ENCODE data around the gene ANKS4B. TPM values are rescaled to one million over a fixed set of nuclear protein-coding genes. Genes with fewer than 3 reads are reported as not detected.

The ANKS4B gene
- polyA plus RNA-seq, 1 donor from 2014 or later: not detected

DNA sequence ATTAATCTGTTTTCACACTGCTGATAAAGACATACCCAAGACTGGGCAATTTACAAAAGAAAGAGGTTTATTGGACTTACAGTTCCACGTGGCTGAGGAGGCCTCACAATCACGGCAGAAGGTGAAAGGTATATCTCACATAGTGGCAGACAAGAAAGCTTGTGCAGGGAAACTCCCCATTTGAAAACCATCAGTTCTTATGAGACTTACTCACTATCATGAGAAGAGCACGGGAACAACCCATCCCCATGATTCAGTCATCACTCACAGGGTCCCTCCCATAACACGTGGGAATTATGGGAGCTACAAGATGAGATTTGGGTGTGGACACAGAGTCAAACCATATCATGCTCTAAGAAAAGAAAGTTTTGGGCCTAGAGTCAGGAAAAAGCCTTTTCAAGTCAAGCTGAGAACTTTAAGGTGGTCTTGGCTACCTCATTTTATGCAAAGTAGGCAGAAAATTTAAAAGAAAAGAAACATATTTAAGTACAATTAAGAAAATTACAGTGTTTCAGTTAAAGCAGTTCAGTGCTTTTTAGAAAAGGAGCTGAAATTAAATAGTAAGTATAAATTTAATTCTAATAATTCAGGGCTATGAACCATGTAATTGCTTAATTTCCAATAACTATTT, 69.5 kb downstream of the ANKS4B start:
- Histone ChIP-seq H3K4me2 (ENCODE audit: low read length) (no peak overlapping the region), H3F3A (ENCODE audit: insufficient read depth, low read length, poor library complexity, severe bottlenecking) (no peaks in the 10 kb centered on the region), H3K9me3 (ENCODE audit: low read length) (no peaks in the 10 kb centered on the region), H3K4me3 (ENCODE audit: low read length) (no peak overlapping the region), H3K79me2 (replicated peaks; ENCODE audit: insufficient read depth, low read length) (no peaks in the 10 kb centered on the region), H3K27me3 (ENCODE audit: insufficient read depth, low read depth, low read length) (peaks cover 38% of the 10 kb centered on the region), H3K27ac (ENCODE audit: low read length) (no peak overlapping the region), H3K9me2 (ENCODE audit: insufficient read depth, low read length) (no peaks in the 10 kb centered on the region), H4K20me1 (ENCODE audit: insufficient read depth) (no peaks in the 10 kb centered on the region), H3K36me3 (ENCODE audit: insufficient read depth, low read length) (no peaks in the 10 kb centered on the region), H2AFZ (ENCODE audit: low read depth, low read length) (no peak overlapping the region), H3K9ac (ENCODE audit: low read length) (no peak overlapping the region)
- TF ChIP-seq POLR2AphosphoS5 (IDR thresholded peaks at IDR 0.05) (no peak), EP300 (conservative IDR thresholded peaks at IDR 0.05; ENCODE audit: poor library complexity, severe bottlenecking) (no peak), TAF1 (IDR thresholded peaks at IDR 0.05; ENCODE audit: low read depth) (no peak), EZH2 (IDR thresholded peaks at IDR 0.05; ENCODE audit: borderline replicate concordance, insufficient read depth, low read length, poor library complexity, severe bottlenecking) (no peak), SMC3 (conservative IDR thresholded peaks at IDR 0.05; ENCODE audit: poor library complexity) (no peak), MXI1 (conservative IDR thresholded peaks at IDR 0.05; ENCODE audit: poor library complexity, severe bottlenecking) (no peak), RAD21 (conservative IDR thresholded peaks at IDR 0.05) (no peak)
- TF ChIP-seq, protein P1, sequence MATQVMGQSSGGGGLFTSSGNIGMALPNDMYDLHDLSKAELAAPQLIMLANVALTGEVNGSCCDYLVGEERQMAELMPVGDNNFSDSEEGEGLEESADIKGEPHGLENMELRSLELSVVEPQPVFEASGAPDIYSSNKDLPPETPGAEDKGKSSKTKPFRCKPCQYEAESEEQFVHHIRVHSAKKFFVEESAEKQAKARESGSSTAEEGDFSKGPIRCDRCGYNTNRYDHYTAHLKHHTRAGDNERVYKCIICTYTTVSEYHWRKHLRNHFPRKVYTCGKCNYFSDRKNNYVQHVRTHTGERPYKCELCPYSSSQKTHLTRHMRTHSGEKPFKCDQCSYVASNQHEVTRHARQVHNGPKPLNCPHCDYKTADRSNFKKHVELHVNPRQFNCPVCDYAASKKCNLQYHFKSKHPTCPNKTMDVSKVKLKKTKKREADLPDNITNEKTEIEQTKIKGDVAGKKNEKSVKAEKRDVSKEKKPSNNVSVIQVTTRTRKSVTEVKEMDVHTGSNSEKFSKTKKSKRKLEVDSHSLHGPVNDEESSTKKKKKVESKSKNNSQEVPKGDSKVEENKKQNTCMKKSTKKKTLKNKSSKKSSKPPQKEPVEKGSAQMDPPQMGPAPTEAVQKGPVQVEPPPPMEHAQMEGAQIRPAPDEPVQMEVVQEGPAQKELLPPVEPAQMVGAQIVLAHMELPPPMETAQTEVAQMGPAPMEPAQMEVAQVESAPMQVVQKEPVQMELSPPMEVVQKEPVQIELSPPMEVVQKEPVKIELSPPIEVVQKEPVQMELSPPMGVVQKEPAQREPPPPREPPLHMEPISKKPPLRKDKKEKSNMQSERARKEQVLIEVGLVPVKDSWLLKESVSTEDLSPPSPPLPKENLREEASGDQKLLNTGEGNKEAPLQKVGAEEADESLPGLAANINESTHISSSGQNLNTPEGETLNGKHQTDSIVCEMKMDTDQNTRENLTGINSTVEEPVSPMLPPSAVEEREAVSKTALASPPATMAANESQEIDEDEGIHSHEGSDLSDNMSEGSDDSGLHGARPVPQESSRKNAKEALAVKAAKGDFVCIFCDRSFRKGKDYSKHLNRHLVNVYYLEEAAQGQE (IDR thresholded peaks at IDR 0.05; ENCODE audit: borderline replicate concordance): no peak
- TF ChIP-seq, protein P2, sequence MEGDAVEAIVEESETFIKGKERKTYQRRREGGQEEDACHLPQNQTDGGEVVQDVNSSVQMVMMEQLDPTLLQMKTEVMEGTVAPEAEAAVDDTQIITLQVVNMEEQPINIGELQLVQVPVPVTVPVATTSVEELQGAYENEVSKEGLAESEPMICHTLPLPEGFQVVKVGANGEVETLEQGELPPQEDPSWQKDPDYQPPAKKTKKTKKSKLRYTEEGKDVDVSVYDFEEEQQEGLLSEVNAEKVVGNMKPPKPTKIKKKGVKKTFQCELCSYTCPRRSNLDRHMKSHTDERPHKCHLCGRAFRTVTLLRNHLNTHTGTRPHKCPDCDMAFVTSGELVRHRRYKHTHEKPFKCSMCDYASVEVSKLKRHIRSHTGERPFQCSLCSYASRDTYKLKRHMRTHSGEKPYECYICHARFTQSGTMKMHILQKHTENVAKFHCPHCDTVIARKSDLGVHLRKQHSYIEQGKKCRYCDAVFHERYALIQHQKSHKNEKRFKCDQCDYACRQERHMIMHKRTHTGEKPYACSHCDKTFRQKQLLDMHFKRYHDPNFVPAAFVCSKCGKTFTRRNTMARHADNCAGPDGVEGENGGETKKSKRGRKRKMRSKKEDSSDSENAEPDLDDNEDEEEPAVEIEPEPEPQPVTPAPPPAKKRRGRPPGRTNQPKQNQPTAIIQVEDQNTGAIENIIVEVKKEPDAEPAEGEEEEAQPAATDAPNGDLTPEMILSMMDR (IDR thresholded peaks at IDR 0.05; ENCODE audit: poor library complexity, severe bottlenecking): no peak

Other genes with a start within 250 kb of the ANKS4B start
- gene DNAH3, start 82.9 kb upstream of the ANKS4B start, polyA plus RNA-seq: 0.06 TPM in 1 of 2 replicates, not detected in the other
- 10.8 and 25.4 TPM in 2 replicates for gene LDAF1, start 75.0 kb upstream of the ANKS4B start, polyA plus RNA-seq
- not detected in 2 replicates for gene ZP2, start 22.1 kb upstream of the ANKS4B start, polyA plus RNA-seq
- 3.8 TPM in 1 of 2 replicates, not detected in the other for gene CRYM, start 44.6 kb downstream of the ANKS4B start, polyA plus RNA-seq